Endothelial cell of umbilical vein (primary cell): ENCODE measurements around the gene TBX4. TPM values are rescaled to one million over a fixed set of nuclear protein-coding genes. Genes with fewer than 3 reads are reported as not detected.
A peak's percentile ranks its signal among the peaks of the same experiment; 100 is the strongest.

Experiments used
- BruUV-seq: library from RNA; stranded (reverse); fragments of 400-500 nt; replicated peaks from 2 replicates; lab custom pipeline; 2021; lab: Mats Ljungman, UMichigan
- CTCF ChIA-PET: fragments of 300-600, 350-600 bp; sonication (Branson Sonifier 250); formaldehyde crosslinking; loops from one replicate; lab custom pipeline; 2021; ENCODE audit warnings: antibody characterized with exemption, inconsistent platforms; lab: Charles Lee
- POLR2A ChIA-PET: fragments of 300-600, 350-600 bp; sonication (Branson Sonifier 250); formaldehyde crosslinking; loops from one replicate; lab custom pipeline; 2021; ENCODE audit warnings: antibody characterized with exemption, inconsistent platforms; lab: Charles Lee
- DNase-seq: peaks from one replicate; pipeline ENCODE4 v3.0.0-alpha.2; 2011; ENCODE audit warnings: low read depth, low spot score
- FAIRE-seq: peaks from 2 replicates; lab custom pipeline; 2011; peaks lifted over from hg19 to GRCh38; lab: Jason Lieb, UNC
- H2AFZ ChIP-seq: 2 replicates; pipeline ENCODE4 v1.6.0; 2012; ENCODE audit warnings: low read depth, low read length, control low read depth, inconsistent platforms
- H3K27ac ChIP-seq: 2 replicates; pipeline ENCODE4 v1.5.1; 2011; ENCODE audit warnings: low read depth, mild to moderate bottlenecking, control low read depth, low read length, moderate library complexity; ENCODE audit not compliant: insufficient read depth
- H3K27me3 ChIP-seq, 2 experiments: 2 replicates each; pipeline versions ENCODE4 v1.6.0 to v1.6.1; 2011; ENCODE audit warnings: low read length in 2 of 2, mixed read lengths in 1 of 2; ENCODE audit not compliant: control insufficient read depth in 2 of 2, insufficient read depth in 2 of 2
- H3K36me3 ChIP-seq, 2 experiments: 2 replicates in 1 of 2; 3 replicates in 1 of 2; pipeline ENCODE4 v1.5.1; 2011; ENCODE audit warnings: low read length in 2 of 2, mild to moderate bottlenecking in 1 of 2, moderate library complexity in 1 of 2; ENCODE audit not compliant: control insufficient read depth in 2 of 2, insufficient read depth in 2 of 2; ENCODE audit errors: extremely low read depth in 1 of 2
- H3K4me1 ChIP-seq: 3 replicates; pipeline ENCODE4 v1.5.1; 2011; ENCODE audit warnings: mild to moderate bottlenecking, low read length; ENCODE audit not compliant: control insufficient read depth, insufficient read depth; ENCODE audit errors: extremely low read depth
- H3K4me2 ChIP-seq: 2 replicates; pipeline ENCODE4 v1.6.1; 2011; ENCODE audit warnings: low read length, control low read depth, mixed read lengths; ENCODE audit not compliant: insufficient read depth
- H3K4me3 ChIP-seq, 3 experiments: fragments of 200-600 bp in 1 of 3; sonication (generic), shearing (Covaris generic) in 1 of 3; replicated peaks in 1 of 3; 2 replicates each; pipeline ENCODE4 v1.5.1; 2011 to 2016; ENCODE audit warnings: control low read depth in 3 of 3, low read length in 3 of 3, mild to moderate bottlenecking in 2 of 3, inconsistent platforms in 1 of 3, low read depth in 1 of 3, moderate library complexity in 1 of 3; ENCODE audit not compliant: insufficient read depth in 1 of 3
- H3K79me2 ChIP-seq: 2 replicates; pipeline ENCODE4 v1.6.0; 2012; ENCODE audit warnings: low read length, inconsistent platforms; ENCODE audit not compliant: control insufficient read depth, insufficient read depth
- H3K9ac ChIP-seq: replicated peaks from 2 replicates; pipeline ENCODE3; 2011; ENCODE audit warnings: low read length, control low read depth; ENCODE audit not compliant: insufficient read depth; ENCODE audit errors: extremely low read depth
- H3K9me1 ChIP-seq: replicated peaks from 3 replicates; pipeline ENCODE4 v1.6.0; 2011; ENCODE audit warnings: mild to moderate bottlenecking, low read length; ENCODE audit not compliant: control insufficient read depth, insufficient read depth; ENCODE audit errors: extremely low read depth
- H3K9me3 ChIP-seq: replicated peaks from 2 replicates; pipeline ENCODE4 v1.5.1; 2012; ENCODE audit warnings: low read length, inconsistent platforms; ENCODE audit not compliant: control insufficient read depth, insufficient read depth
- H4K20me1 ChIP-seq: replicated peaks from 2 replicates; pipeline ENCODE3; 2011; ENCODE audit warnings: mild to moderate bottlenecking, low read length; ENCODE audit not compliant: control insufficient read depth, insufficient read depth; ENCODE audit errors: extremely low read depth
- CTCF ChIP-seq, 2 donors: IDR thresholded peaks; 1 replicate in 1 of 2; 2 replicates in 1 of 2; pipeline ENCODE4 v1.5.1; 2011; ENCODE audit warnings: low read length in 2 of 2, mild to moderate bottlenecking in 2 of 2, moderate library complexity in 2 of 2, control low read depth in 1 of 2, inconsistent platforms in 1 of 2, low read depth in 1 of 2; ENCODE audit not compliant: insufficient read depth in 1 of 2; ENCODE audit errors: extremely low read depth in 1 of 2
- EZH2 ChIP-seq: IDR thresholded peaks from 2 replicates; pipeline ENCODE4 v1.6.1; 2012; ENCODE audit warnings: borderline replicate concordance, low read depth, mild to moderate bottlenecking, moderate library complexity, low read length, inconsistent platforms; ENCODE audit not compliant: severe bottlenecking
- FOS ChIP-seq: IDR thresholded peaks from 2 replicates; pipeline ENCODE4 v1.6.1; 2011; ENCODE audit warnings: mild to moderate bottlenecking, low read length, moderate library complexity, borderline replicate concordance; ENCODE audit not compliant: insufficient read depth
- GATA2 ChIP-seq: IDR thresholded peaks from 2 replicates; pipeline ENCODE4 v1.7.0; 2011; ENCODE audit warnings: low read depth, mild to moderate bottlenecking, moderate library complexity, mixed read lengths, low read length; ENCODE audit not compliant: insufficient read length, insufficient read depth
- JUN ChIP-seq: IDR thresholded peaks from 2 replicates; pipeline ENCODE4 v1.6.1; 2011; ENCODE audit warnings: borderline replicate concordance, low read depth; ENCODE audit not compliant: insufficient read length, insufficient read depth
- MYC ChIP-seq: IDR thresholded peaks from one replicate; pipeline ENCODE4 v1.6.1; 2011; ENCODE audit warnings: mild to moderate bottlenecking, low read depth, low read length
- POLR2A ChIP-seq: IDR thresholded peaks from 2 replicates; pipeline ENCODE4 v1.6.1; 2012; ENCODE audit warnings: low read depth, mild to moderate bottlenecking, control low read depth, low read length
- POLR2AphosphoS5 ChIP-seq: IDR thresholded peaks from 2 replicates; pipeline ENCODE4 v1.6.1; 2012; ENCODE audit warnings: low read depth, mild to moderate bottlenecking, control low read depth, low read length, moderate library complexity; ENCODE audit not compliant: insufficient read depth
- dilution Hi-C: fragments of 300-500 bp; cut with MboI; formaldehyde crosslinking; loops from one replicate; pipeline ENCODE4 v1.15.0; 2019; ENCODE audit warnings: low sequenced_read_pairs; ENCODE audit not compliant: extremely low pct_ligation_motif_present
- intact Hi-C: fragments of 100-400 bp; cut with micrococcal nuclease; formaldehyde crosslinking; loops from one replicate; pipeline ENCODE4 v1.10.0; 2022
- polyA plus RNA-seq, 4 experiments: library from polyadenylated mRNA; depleted of rRNA in 3 of 4; stranded (reverse) in 3 of 4; unstranded in 1 of 4; fragments of >200 nt; gene quantifications; 2 replicates each; pipeline versions ENCODE4 v1.2.1 to v1.2.3, GENCODE V29; 2011 to 2012; ENCODE audit warnings: missing spikeins in 1 of 4
- total RNA-seq: library from RNA; stranded (reverse); gene quantifications from 2 replicates; pipeline ENCODE4 v1.2.3, GENCODE V29; 2021
- TF ChIP-seq, protein P1 (sequence below): IDR thresholded peaks from 2 replicates; pipeline ENCODE4 v1.6.1; 2011; ENCODE audit not compliant: insufficient read depth, insufficient read length

The TBX4 gene
- total and polyA plus RNA-seq, 2 donors (not counting 3 experiments of a cell fraction or from before 2014, with no cell fraction given) = not detected

GRCh38 chr17:61495161-61495857 is 43.1 kb downstream of the TBX4 start:
- H3K9ac ChIP-seq = peak overlapping the region; percentile 5
- peak; percentile 87 for FAIRE-seq
- peak overlapping the region; percentile 87 for H2AFZ ChIP-seq
- TF ChIP-seq, protein P1, sequence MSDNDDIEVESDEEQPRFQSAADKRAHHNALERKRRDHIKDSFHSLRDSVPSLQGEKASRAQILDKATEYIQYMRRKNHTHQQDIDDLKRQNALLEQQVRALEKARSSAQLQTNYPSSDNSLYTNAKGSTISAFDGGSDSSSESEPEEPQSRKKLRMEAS = no peak
- TF ChIP-seq JUN = peak; percentile 49
- TF ChIP-seq FOS = peak; percentile 53
- H3K4me1 ChIP-seq = peaks cover 15% of the 10 kb centered on the region
- DNase-seq = peak; percentile 56
- H3K27me3 ChIP-seq = peaks cover 4 to 5% of the 10 kb centered on the region in 2 experiments
- no peaks in the 10 kb centered on the region for H3K79me2 ChIP-seq
- no peaks in the 10 kb centered on the region for H4K20me1 ChIP-seq
- dilution Hi-C loops (no loop called here), intact Hi-C loops (no loop called here)
- peak overlapping the region; percentile 28 for H3K27ac ChIP-seq
- H3K9me3 ChIP-seq = no peaks in the 10 kb centered on the region
- CTCF ChIA-PET = interaction anchor here (2.4 kb wide), 1 partner anchor 83 kb away, joined by 8 read pairs; no protein-coding TSS in a partner anchor
- POLR2A ChIA-PET = no interaction called here
- BruUV-seq = TSS peak; percentile 94
- H3K36me3 ChIP-seq = no peaks in the 10 kb centered on the region
- peak overlapping the region in 2 of 3 experiments; percentile 19 to 22 for H3K4me3 ChIP-seq
- no peaks in the 10 kb centered on the region for H3K9me1 ChIP-seq
- H3K4me2 ChIP-seq = peak overlapping the region; percentile 69

GRCh38 chr17:61496174-61496956 is 44.1 kb downstream of the TBX4 start:
- dilution Hi-C loops = no loop called here
- Histone ChIP-seq H3K4me1 (peaks cover 15% of the 10 kb centered on the region), H3K9me3 (no peaks in the 10 kb centered on the region), H3K4me2 (peak overlapping the region; percentile 69), H3K9ac (no peak overlapping the region), H3K27me3 (peaks cover 4 to 5% of the 10 kb centered on the region in 2 experiments), H3K27ac (no peak overlapping the region), H3K9me1 (no peaks in the 10 kb centered on the region), H2AFZ (no peak overlapping the region), H4K20me1 (no peaks in the 10 kb centered on the region), H3K36me3 (no peaks in the 10 kb centered on the region), H3K4me3 (no peak overlapping the region), H3K79me2 (no peaks in the 10 kb centered on the region)
- ChIA-PET POLR2A (no interaction called here), CTCF (interaction anchor here (2.4 kb wide), 1 partner anchor 84 kb away, joined by 8 read pairs; no protein-coding TSS in a partner anchor)
- intact Hi-C loops = no loop called here
- no peak for FAIRE-seq
- BruUV-seq = no TSS peak
- TF ChIP-seq MYC (no peak), POLR2A (no peak), POLR2AphosphoS5 (no peak), CTCF (IDR thresholded peaks at IDR 0.05; ENCODE audit: extremely low read depth in 1 of 2, insufficient read depth in 1 of 2, low read depth in 1 of 2, low read length in 2 of 2) (no peak), FOS (no peak), GATA2 (no peak), JUN (no peak), EZH2 (no peak)
- TF ChIP-seq, protein P1 = no peak
- no peak for DNase-seq
